B cell (primary cell): ENCODE results near the gene MED12L. TPM values are rescaled to one million over a fixed set of nuclear protein-coding genes. Genes with fewer than 3 reads are reported as not detected.

ENCODE experiments used
- ATAC-seq: fragments of 200-7000 bp; cut with Tn5 transposase; one replicate; pipeline ENCODE4 v1.10.0; 2021; ENCODE audit warnings: low read depth, mild to moderate bottlenecking, moderate number of reproducible peaks, moderate library complexity
- CTCF ChIA-PET: fragments of 350-600 bp; sonication (Branson Sonifier 250); formaldehyde crosslinking; loops from one replicate; lab custom pipeline; 2021; ENCODE audit warnings: antibody characterized with exemption, inconsistent platforms; lab: Charles Lee
- POLR2A ChIA-PET: fragments of 350-600 bp; sonication (Branson Sonifier 250); formaldehyde crosslinking; loops from one replicate; lab custom pipeline; 2021; ENCODE audit warnings: antibody characterized with exemption; lab: Charles Lee
- DNase-seq: peaks from one replicate; pipeline ENCODE4 v3.0.0; 2013
- H2AFZ ChIP-seq: 2 replicates; pipeline ENCODE4 v1.6.1; 2012; ENCODE audit warnings: mild to moderate bottlenecking, low read depth, low read length; ENCODE audit not compliant: insufficient read depth, poor library complexity, severe bottlenecking
- H3K27ac ChIP-seq, 2 donors: 1 replicate in 1 of 2; 2 replicates in 1 of 2; pipeline ENCODE4 v1.5.1; 2012 to 2013; ENCODE audit warnings: low read length in 2 of 2, mild to moderate bottlenecking in 2 of 2, moderate library complexity in 1 of 2
- H3K27me3 ChIP-seq, 4 experiments: fragments of 200-600 bp in 1 of 4; sonication (generic) in 1 of 4; replicated peaks in 1 of 4; 1 replicate in 2 of 4; 2 replicates in 2 of 4; pipeline versions ENCODE4 v1.6.1 to v1.7.0; 2013 to 2016; ENCODE audit warnings: low read length in 3 of 4, mild to moderate bottlenecking in 2 of 4, mixed read lengths in 1 of 4, moderate library complexity in 1 of 4; ENCODE audit not compliant: insufficient read depth in 4 of 4, control insufficient read depth in 3 of 4; ENCODE audit errors: control extremely low read depth in 1 of 4
- H3K36me3 ChIP-seq, 2 experiments: replicated peaks in 1 of 2; 1 replicate in 1 of 2; 2 replicates in 1 of 2; pipeline versions ENCODE4 v1.6.1 to v1.7.1; 2013; ENCODE audit warnings: low read length in 1 of 2; ENCODE audit not compliant: insufficient read depth in 2 of 2, control insufficient read depth in 1 of 2; ENCODE audit errors: control extremely low read depth in 1 of 2, extremely low read depth in 1 of 2
- H3K4me1 ChIP-seq, 2 donors: fragments of 200-600 bp in 1 of 2; sonication (generic) in 1 of 2; 1 replicate in 1 of 2; 2 replicates in 1 of 2; pipeline versions ENCODE4 v1.5.1 to v1.6.1; 2013 to 2017; ENCODE audit warnings: low read length in 2 of 2; ENCODE audit not compliant: control insufficient read depth in 2 of 2, insufficient read depth in 2 of 2
- H3K4me2 ChIP-seq: replicated peaks from 2 replicates; pipeline ENCODE3; 2012; ENCODE audit warnings: mild to moderate bottlenecking, low read depth, low read length; ENCODE audit not compliant: poor library complexity, severe bottlenecking
- H3K4me3 ChIP-seq, 5 experiments: fragments of 200-600 bp in 1 of 5; sonication (generic) in 1 of 5; 1 replicate in 3 of 5; 2 replicates in 2 of 5; pipeline versions ENCODE4 v1.5.1 to v1.7.0; 2011 to 2016; ENCODE audit warnings: low read length in 4 of 5, mild to moderate bottlenecking in 4 of 5, low read depth in 2 of 5, control low read depth in 1 of 5, moderate library complexity in 1 of 5; ENCODE audit not compliant: insufficient read depth in 1 of 5; ENCODE audit errors: control extremely low read depth in 1 of 5, extremely low read depth in 1 of 5
- H3K79me2 ChIP-seq: fragments of 200-600 bp; sonication (generic); one replicate; pipeline ENCODE4 v1.6.0; 2016; ENCODE audit warnings: low read length; ENCODE audit not compliant: control insufficient read depth, insufficient read depth
- H3K9ac ChIP-seq: fragments of 200-600 bp; sonication (generic); 2 replicates; pipeline ENCODE4 v1.6.1; 2017; ENCODE audit warnings: mild to moderate bottlenecking, low read length, moderate library complexity
- H3K9me3 ChIP-seq, 3 donors: one replicate each; pipeline versions ENCODE4 v1.6.1 to v1.7.1; 2013; ENCODE audit warnings: low read length in 2 of 3; ENCODE audit not compliant: control insufficient read depth in 2 of 3, insufficient read depth in 1 of 3; ENCODE audit errors: control extremely low read depth in 1 of 3
- H4K20me1 ChIP-seq: 2 replicates; pipeline ENCODE4 v1.6.0; 2012; ENCODE audit warnings: mild to moderate bottlenecking, low read length; ENCODE audit not compliant: insufficient read depth, control insufficient read depth, poor library complexity, severe bottlenecking
- H3K27ac Mint-ChIP-seq: one replicate; pipeline ENCODE4 v1.8.0; 2021; ENCODE audit warnings: mixed read lengths
- H3K27me3 Mint-ChIP-seq: one replicate; pipeline ENCODE4 v1.8.0; 2021; ENCODE audit warnings: mixed read lengths
- H3K4me1 Mint-ChIP-seq: one replicate; pipeline ENCODE4 v1.8.0; 2021; ENCODE audit warnings: mixed read lengths
- H3K4me3 Mint-ChIP-seq: one replicate; pipeline ENCODE4 v1.8.0; 2021; ENCODE audit warnings: mixed read lengths
- H3K9me3 Mint-ChIP-seq: one replicate; pipeline ENCODE4 v1.8.0; 2022; ENCODE audit warnings: mixed read lengths; ENCODE audit not compliant: insufficient read depth
- CTCF ChIP-seq: fragments of 200-600 bp; IDR thresholded peaks from one replicate; pipeline ENCODE4 v1.8.0; 2022; ENCODE audit warnings: antibody characterized with exemption, mild to moderate bottlenecking
- EZH2 ChIP-seq: IDR thresholded peaks from 2 replicates; pipeline ENCODE4 v1.6.1; 2012; ENCODE audit warnings: borderline replicate concordance, low read depth, mild to moderate bottlenecking, moderate library complexity, low read length; ENCODE audit not compliant: insufficient read depth, poor library complexity, severe bottlenecking
- WGBS: methylation state at CpG from one replicate; pipeline ENCODE4 v1.1.5; 2013; ENCODE audit warnings: missing lambda C conversion rate; ENCODE audit not compliant: insufficient coverage; 5-methylcytosine and 5-hydroxymethylcytosine counted together
- intact Hi-C: fragments of 100-400 bp; cut with micrococcal nuclease; formaldehyde crosslinking; loops from one replicate; pipeline ENCODE4 v1.10.0; 2022
- polyA plus RNA-seq: library from polyadenylated mRNA; depleted of rRNA; stranded (reverse); fragments of >200 nt; gene quantifications from 2 replicates; pipeline ENCODE4 v1.2.3, GENCODE V29; 2012
- total RNA-seq, 2 donors: library from RNA; stranded (reverse); fragments of 120-200 nt in 1 of 2; gene quantifications; 1 replicate in 1 of 2; 2 replicates in 1 of 2; pipeline versions ENCODE4 v1.2.3 to v1.2.4, GENCODE V29; 2013 to 2022

Gene MED12L
- total and polyA plus RNA-seq, 2 donors (not counting 1 experiment from before 2014, with no cell fraction given), result 0.07 to 0.30 TPM

GRCh38 chr3:151227266-151227806 is 141.9 kb downstream of the MED12L start:
- CTCF ChIA-PET, result interaction anchor here (0.7 to 12.2 kb wide), 28 partner anchors 9 to 611 kb away, joined by 3 to 460 read pairs (median 6); partner anchors contain the start of gene P2RY14
- no peaks in the 10 kb centered on the region for H3K9me3 ChIP-seq
- no peak for DNase-seq
- WGBS, result no CpG with 5 or more reads among the region's 6 CpGs
- H3K79me2 ChIP-seq, result peaks cover 14% of the 10 kb centered on the region
- H3K4me1 ChIP-seq, result peaks cover 39 to 40% of the 10 kb centered on the region in 2 donors
- H3K9me3 Mint-ChIP-seq, result no peaks in the 10 kb centered on the region
- H3K4me2 ChIP-seq, result peak overlapping the region; percentile 22
- no peak for ATAC-seq
- H3K36me3 ChIP-seq, result peaks cover 0 to 5% of the 10 kb centered on the region in 2 experiments
- peaks cover 39% of the 10 kb centered on the region for H3K4me1 Mint-ChIP-seq
- peak overlapping the region; percentile 86 for H3K27ac Mint-ChIP-seq
- no peak overlapping the region for H2AFZ ChIP-seq
- H3K4me3 Mint-ChIP-seq, result no peak overlapping the region
- H3K27ac ChIP-seq, result peak overlapping the region in 1 of 2 donors; percentile 9
- no peaks in the 10 kb centered on the region for H4K20me1 ChIP-seq
- no peak overlapping the region for H3K9ac ChIP-seq
- no peaks in the 10 kb centered on the region for H3K27me3 Mint-ChIP-seq
- H3K27me3 ChIP-seq, result no peaks in the 10 kb centered on the region
- intact Hi-C loops, result loop anchor here (1.0 to 2.0 kb wide), 5 partner anchors 56 to 691 kb away; no protein-coding TSS in a partner anchor
- TF ChIP-seq CTCF (no peak), EZH2 (no peak)
- H3K4me3 ChIP-seq, result no peak overlapping the region
- POLR2A ChIA-PET, result interaction anchor here (0.6 to 4.3 kb wide), 3 partner anchors 38 to 52 kb away, joined by 3 to 52 read pairs (median 4); partner anchors contain the start of gene P2RY14
